HepG2 (cell line): ENCODE results near the gene NACC2.
"Not testable (repeated sequence)": the region's sequence is repeated elsewhere in the genome, so short reads cannot be mapped to it uniquely, and the experiment has no call there.

Source experiments
- ARNT ChIP-seq: fragments of 450-650 bp; IDR thresholded peaks from 2 replicates; pipeline ENCODE4 v1.6.1; 2017
- FOXK2 ChIP-seq: fragments of 450-650 bp; IDR thresholded peaks from 2 replicates; pipeline ENCODE4 v1.6.1; 2016
- POLR2AphosphoS5 ChIP-seq: IDR thresholded peaks from 2 replicates; pipeline ENCODE4 v1.6.1; 2012; ENCODE audit warnings: low read depth, low read length
- ZNF484 ChIP-seq: sonication (generic); formaldehyde crosslinking; IDR thresholded peaks from 2 replicates; pipeline ENCODE4 v1.5.1; 2020; ENCODE audit warnings: mild to moderate bottlenecking, low read depth, missing genetic modification reagents, borderline replicate concordance
- TF ChIP-seq, protein P1 (sequence below): sonication (generic); formaldehyde crosslinking; IDR thresholded peaks from 2 replicates; pipeline ENCODE4 v1.5.0; 2020; ENCODE audit warnings: mild to moderate bottlenecking, missing genetic modification reagents, moderate library complexity
- TF ChIP-seq, protein P2 (sequence below): sonication (generic); formaldehyde crosslinking; IDR thresholded peaks from 2 replicates; pipeline ENCODE4 v1.4.0; 2020; ENCODE audit warnings: missing genetic modification reagents, borderline replicate concordance

DNA sequence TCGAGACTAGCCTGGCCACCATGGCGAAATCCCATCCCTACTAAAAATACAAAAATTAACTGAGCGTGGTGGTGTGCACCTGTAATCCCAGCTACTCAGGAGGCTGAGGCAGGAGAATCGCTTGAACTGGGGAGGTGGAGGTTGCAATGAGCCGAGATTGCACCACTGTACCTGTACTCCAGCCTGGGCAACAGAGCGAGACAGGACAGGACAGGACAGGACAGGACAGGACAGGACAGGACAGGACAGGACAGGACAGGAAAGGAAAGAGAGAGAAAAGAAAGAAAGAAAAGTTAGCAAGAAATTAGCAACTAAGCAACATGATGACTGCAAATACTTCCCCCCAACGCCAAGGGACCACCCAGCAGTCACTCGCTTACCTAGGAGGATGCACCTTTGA lies 33.2 kb downstream of the NACC2 start:
- TF ChIP-seq, protein P1, sequence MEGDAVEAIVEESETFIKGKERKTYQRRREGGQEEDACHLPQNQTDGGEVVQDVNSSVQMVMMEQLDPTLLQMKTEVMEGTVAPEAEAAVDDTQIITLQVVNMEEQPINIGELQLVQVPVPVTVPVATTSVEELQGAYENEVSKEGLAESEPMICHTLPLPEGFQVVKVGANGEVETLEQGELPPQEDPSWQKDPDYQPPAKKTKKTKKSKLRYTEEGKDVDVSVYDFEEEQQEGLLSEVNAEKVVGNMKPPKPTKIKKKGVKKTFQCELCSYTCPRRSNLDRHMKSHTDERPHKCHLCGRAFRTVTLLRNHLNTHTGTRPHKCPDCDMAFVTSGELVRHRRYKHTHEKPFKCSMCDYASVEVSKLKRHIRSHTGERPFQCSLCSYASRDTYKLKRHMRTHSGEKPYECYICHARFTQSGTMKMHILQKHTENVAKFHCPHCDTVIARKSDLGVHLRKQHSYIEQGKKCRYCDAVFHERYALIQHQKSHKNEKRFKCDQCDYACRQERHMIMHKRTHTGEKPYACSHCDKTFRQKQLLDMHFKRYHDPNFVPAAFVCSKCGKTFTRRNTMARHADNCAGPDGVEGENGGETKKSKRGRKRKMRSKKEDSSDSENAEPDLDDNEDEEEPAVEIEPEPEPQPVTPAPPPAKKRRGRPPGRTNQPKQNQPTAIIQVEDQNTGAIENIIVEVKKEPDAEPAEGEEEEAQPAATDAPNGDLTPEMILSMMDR = not testable (repeated sequence)
- TF ChIP-seq ZNF484 (CRISPR knock-in tag); POLR2AphosphoS5; ARNT; FOXK2: not testable (repeated sequence)
- TF ChIP-seq, protein P2, sequence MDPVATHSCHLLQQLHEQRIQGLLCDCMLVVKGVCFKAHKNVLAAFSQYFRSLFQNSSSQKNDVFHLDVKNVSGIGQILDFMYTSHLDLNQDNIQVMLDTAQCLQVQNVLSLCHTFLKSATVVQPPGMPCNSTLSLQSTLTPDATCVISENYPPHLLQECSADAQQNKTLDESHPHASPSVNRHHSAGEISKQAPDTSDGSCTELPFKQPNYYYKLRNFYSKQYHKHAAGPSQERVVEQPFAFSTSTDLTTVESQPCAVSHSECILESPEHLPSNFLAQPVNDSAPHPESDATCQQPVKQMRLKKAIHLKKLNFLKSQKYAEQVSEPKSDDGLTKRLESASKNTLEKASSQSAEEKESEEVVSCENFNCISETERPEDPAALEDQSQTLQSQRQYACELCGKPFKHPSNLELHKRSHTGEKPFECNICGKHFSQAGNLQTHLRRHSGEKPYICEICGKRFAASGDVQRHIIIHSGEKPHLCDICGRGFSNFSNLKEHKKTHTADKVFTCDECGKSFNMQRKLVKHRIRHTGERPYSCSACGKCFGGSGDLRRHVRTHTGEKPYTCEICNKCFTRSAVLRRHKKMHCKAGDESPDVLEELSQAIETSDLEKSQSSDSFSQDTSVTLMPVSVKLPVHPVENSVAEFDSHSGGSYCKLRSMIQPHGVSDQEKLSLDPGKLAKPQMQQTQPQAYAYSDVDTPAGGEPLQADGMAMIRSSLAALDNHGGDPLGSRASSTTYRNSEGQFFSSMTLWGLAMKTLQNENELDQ = not testable (repeated sequence)
